LNCaP clone FGC (cell line): Measurements from ENCODE around the gene MAGED1.

ENCODE experiments used
- DNase-seq: peaks from one replicate; pipeline ENCODE4 v3.0.0-alpha.2; 2011; ENCODE audit warnings: low read depth
- H3K4me3 ChIP-seq: 2 replicates; pipeline ENCODE4 v1.5.1; 2011; ENCODE audit warnings: mild to moderate bottlenecking, low read depth, low read length, control low read depth
- TF ChIP-seq, protein P1 (sequence below): IDR thresholded peaks from 2 replicates; pipeline ENCODE4 v1.5.1; 2012; ENCODE audit warnings: mild to moderate bottlenecking; ENCODE audit not compliant: control insufficient read depth, insufficient read depth; ENCODE audit errors: extremely low read depth

MAGED1 gene

DNA sequence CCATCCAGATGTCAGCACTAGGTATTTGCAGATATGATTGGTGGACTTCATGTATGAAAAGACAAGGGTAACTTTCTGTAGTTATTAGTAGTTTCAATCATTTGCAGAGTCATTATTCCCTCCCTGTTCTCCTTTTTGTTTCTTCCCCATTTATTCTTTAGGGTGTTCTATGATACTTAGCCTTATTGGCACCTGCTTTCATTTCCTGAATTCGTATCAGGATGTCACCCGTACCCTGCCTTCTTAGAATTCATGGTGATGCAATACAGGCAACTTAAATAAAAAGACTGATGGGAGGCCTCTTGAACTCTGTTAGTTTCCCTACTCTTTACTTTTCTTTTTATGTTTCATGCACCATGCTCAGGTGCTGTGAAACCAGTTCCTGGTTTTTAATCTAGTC is 24.2 kb downstream of the MAGED1 start:
- no peak overlapping the region for H3K4me3 ChIP-seq
- no peak for DNase-seq
- TF ChIP-seq, protein P1, sequence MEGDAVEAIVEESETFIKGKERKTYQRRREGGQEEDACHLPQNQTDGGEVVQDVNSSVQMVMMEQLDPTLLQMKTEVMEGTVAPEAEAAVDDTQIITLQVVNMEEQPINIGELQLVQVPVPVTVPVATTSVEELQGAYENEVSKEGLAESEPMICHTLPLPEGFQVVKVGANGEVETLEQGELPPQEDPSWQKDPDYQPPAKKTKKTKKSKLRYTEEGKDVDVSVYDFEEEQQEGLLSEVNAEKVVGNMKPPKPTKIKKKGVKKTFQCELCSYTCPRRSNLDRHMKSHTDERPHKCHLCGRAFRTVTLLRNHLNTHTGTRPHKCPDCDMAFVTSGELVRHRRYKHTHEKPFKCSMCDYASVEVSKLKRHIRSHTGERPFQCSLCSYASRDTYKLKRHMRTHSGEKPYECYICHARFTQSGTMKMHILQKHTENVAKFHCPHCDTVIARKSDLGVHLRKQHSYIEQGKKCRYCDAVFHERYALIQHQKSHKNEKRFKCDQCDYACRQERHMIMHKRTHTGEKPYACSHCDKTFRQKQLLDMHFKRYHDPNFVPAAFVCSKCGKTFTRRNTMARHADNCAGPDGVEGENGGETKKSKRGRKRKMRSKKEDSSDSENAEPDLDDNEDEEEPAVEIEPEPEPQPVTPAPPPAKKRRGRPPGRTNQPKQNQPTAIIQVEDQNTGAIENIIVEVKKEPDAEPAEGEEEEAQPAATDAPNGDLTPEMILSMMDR: no peak

DNA sequence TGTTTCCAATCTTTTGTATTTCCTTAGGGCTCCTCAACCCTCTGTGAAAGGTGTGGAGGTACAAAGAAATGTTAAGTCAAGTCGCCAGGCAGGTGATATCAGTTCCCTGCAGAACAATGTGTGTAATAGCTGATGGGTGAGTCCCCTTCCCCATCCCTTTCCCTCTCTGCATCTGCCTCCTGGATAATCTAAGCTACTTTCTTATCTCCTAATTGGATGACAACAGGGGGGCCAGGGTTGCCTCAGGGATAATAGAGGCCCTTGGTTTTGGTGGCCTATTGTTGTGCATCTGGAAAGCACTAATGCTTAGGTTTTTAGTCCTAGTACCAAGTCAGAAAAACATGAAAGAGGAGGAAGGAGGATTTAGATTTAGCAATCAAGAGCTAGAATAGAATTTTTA is 29.1 kb downstream of the MAGED1 start:
- no peak overlapping the region for H3K4me3 ChIP-seq
- no peak for DNase-seq
- TF ChIP-seq, protein P1: no peak

DNA sequence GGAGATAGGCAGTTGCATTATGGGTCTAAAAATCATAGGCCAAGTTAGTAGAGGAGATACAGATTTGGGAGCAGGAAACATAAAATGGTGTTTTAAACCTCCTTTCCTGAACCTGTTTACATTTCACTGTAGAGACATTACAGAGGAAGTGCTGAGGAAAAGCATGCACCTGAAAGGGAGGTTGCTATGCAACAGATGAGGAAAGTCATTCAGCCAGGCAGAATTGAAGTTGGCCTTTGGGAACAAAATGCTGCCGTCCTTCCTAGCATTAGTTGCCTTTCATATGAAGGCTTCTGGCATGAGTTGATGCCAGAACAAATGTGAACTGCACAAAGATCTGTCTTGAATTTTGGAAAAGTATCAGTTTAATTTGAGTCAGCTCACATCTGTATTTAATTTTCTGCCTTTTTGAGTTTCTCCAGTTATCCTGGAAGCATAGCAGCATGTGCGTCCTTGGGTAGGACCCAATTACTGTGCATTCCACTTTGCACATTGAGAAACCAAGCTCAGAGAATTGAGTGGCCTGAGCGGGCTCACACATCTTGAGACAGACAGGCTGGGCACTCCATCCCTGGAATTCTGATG is 38.2 kb downstream of the MAGED1 start:
- no peak for DNase-seq
- TF ChIP-seq, protein P1: no peak
- H3K4me3 ChIP-seq: no peak overlapping the region
